PFSK-1 (cell line): ENCODE data around the gene TMPRSS5.

Experiments used
- FOXP2 ChIP-seq: optimal IDR thresholded peaks from 2 replicates; pipeline ENCODE3; 2011; ENCODE audit warnings: borderline replicate concordance, control low read depth, inconsistent platforms; ENCODE audit not compliant: insufficient read depth; ENCODE audit errors: extremely low read length, extremely low read depth
- POLR2AphosphoS5 ChIP-seq: IDR thresholded peaks from 2 replicates; pipeline ENCODE4 v1.6.1; 2012; ENCODE audit warnings: low read depth, mild to moderate bottlenecking, control low read depth, low read length, moderate library complexity
- SIN3A ChIP-seq: IDR thresholded peaks from 2 replicates; pipeline ENCODE4 v1.6.1; 2012; ENCODE audit warnings: mild to moderate bottlenecking, low read length, moderate library complexity, borderline replicate concordance; ENCODE audit not compliant: insufficient read depth
- TAF1 ChIP-seq: IDR thresholded peaks from 2 replicates; pipeline ENCODE4 v1.6.1; 2012; ENCODE audit warnings: low read length, control low read depth, borderline replicate concordance; ENCODE audit not compliant: insufficient read depth
- TF ChIP-seq, protein P1 (sequence below), 2 experiments: IDR thresholded peaks; 2 replicates each; pipeline versions ENCODE4 v1.6.1 to v1.8.0; 2011 to 2012; ENCODE audit warnings: low read depth in 2 of 2, low read length in 2 of 2, control low read depth in 1 of 2, inconsistent platforms in 1 of 2, mild to moderate bottlenecking in 1 of 2, moderate library complexity in 1 of 2; ENCODE audit not compliant: insufficient read depth in 1 of 2

The TMPRSS5 gene

DNA sequence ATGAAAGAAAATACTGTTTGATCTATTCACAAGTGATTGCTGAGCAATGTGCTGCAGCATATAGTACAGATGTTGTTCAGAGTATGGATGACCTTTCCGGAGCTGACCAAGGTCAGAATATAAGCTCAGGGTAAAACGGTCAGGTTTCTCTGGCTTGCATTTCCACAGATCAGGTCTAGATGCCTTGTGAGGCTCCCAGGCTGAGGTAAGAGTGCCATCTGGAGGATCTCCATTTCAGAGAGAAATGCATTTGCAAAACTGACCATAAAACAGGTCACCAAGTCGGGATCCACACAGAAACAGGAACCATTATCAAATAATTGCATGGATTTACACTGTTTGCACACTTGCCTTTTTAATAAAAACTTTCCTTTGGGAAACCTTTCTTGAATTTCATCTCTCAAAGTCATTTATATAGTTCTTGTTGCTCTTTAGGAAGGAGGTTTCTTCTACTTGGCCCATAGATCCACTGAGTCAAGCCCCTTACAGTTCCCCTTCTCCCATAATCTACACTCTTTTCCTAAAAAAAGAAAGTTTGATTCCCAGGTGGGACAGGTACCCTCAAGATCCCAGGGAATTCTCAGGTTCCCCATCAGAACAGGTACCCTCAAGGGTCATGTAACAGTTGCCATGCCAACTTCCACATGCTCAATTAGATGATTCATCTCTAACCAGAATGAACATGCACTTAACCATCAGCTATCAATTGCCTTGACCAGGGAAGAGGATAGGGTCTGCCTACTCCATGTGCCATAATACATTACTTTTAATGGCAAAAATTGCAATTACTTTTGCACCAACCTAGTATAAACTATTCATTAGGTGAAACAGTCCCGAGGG is 25.0 kb upstream of the TMPRSS5 start:
- TF ChIP-seq SIN3A (no peak), FOXP2 (no peak), TAF1 (no peak), POLR2AphosphoS5 (no peak)
- TF ChIP-seq, protein P1, sequence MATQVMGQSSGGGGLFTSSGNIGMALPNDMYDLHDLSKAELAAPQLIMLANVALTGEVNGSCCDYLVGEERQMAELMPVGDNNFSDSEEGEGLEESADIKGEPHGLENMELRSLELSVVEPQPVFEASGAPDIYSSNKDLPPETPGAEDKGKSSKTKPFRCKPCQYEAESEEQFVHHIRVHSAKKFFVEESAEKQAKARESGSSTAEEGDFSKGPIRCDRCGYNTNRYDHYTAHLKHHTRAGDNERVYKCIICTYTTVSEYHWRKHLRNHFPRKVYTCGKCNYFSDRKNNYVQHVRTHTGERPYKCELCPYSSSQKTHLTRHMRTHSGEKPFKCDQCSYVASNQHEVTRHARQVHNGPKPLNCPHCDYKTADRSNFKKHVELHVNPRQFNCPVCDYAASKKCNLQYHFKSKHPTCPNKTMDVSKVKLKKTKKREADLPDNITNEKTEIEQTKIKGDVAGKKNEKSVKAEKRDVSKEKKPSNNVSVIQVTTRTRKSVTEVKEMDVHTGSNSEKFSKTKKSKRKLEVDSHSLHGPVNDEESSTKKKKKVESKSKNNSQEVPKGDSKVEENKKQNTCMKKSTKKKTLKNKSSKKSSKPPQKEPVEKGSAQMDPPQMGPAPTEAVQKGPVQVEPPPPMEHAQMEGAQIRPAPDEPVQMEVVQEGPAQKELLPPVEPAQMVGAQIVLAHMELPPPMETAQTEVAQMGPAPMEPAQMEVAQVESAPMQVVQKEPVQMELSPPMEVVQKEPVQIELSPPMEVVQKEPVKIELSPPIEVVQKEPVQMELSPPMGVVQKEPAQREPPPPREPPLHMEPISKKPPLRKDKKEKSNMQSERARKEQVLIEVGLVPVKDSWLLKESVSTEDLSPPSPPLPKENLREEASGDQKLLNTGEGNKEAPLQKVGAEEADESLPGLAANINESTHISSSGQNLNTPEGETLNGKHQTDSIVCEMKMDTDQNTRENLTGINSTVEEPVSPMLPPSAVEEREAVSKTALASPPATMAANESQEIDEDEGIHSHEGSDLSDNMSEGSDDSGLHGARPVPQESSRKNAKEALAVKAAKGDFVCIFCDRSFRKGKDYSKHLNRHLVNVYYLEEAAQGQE (IDR thresholded peaks at IDR 0.05; ENCODE audit: insufficient read depth in 1 of 2, low read depth in 2 of 2, low read length in 2 of 2), result no peak

DNA sequence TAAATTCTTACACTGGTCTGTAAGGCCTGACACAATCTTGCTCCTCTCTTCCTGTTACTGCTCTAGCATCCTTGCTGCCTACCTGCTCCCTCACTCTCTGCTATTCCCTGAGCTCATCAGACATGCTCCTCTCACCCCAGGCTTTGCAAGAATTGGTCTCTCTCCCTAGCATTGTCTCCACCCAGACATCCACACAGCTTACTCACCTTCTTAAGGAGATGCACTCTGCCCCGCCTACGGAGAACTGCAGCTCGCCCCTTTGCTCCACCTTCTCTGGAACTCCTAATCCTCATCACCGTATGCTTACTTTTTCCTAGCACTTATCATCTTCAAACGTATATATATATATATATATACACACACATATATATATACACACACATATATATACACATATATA is 23.3 kb upstream of the TMPRSS5 start:
- no peak for TF ChIP-seq TAF1
- no peak for TF ChIP-seq SIN3A
- no peak for TF ChIP-seq POLR2AphosphoS5
- TF ChIP-seq FOXP2, result no peak
- TF ChIP-seq, protein P1 (IDR thresholded peaks at IDR 0.05; ENCODE audit: insufficient read depth in 1 of 2, low read depth in 2 of 2, low read length in 2 of 2), result no peak

DNA sequence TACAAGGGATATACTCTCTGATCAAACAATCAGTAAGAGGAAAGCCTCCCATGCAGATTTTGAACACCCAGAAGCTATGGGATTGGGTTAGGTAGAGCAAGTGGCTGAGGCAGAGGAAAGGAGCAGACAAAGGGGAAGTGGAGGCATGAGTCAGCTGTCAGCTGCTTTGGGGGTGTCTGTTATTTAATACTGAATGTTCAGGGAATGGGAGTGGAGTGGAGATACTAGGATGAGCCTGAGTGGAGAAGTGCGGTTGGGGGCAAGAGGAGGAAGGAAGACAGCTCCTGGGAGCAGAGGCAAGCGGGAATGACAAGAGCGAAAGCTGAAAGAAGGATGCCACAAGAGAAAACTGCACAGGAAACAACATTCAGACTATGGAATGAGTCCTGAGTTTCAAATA is 22.7 kb upstream of the TMPRSS5 start:
- no peak for TF ChIP-seq TAF1
- TF ChIP-seq SIN3A, result no peak
- TF ChIP-seq FOXP2, result no peak
- TF ChIP-seq, protein P1 (IDR thresholded peaks at IDR 0.05; ENCODE audit: insufficient read depth in 1 of 2, low read depth in 2 of 2, low read length in 2 of 2), result no peak
- TF ChIP-seq POLR2AphosphoS5, result no peak

DNA sequence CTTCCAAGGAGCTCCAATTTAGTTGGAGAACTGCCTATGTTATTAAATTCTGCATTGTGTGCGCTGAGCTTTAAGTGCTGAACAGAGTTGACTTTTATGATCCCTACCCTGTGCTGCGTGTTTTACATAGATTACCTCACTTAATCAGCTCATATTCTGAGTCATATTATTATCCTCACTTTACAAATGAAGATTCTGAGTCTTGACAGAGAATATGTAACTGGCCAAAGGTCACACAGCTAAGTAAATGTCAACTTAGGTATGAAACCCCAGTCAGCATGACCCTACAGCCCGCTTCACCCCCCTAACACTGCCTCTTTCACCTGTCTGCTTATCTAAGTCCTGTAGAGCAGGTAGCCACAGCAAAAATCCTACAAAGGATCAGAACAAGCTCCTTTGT is 19.8 kb upstream of the TMPRSS5 start:
- no peak for TF ChIP-seq POLR2AphosphoS5
- TF ChIP-seq, protein P1 (IDR thresholded peaks at IDR 0.05; ENCODE audit: insufficient read depth in 1 of 2, low read depth in 2 of 2, low read length in 2 of 2), result no peak
- TF ChIP-seq FOXP2, result no peak
- TF ChIP-seq SIN3A, result no peak
- TF ChIP-seq TAF1, result no peak
